BE2C (cell line): Measurements from ENCODE around the gene CPN2.

Experiments used
- DNase-seq: peaks from one replicate; pipeline ENCODE4 v3.0.0-alpha.2; 2020
- H3K27me3 ChIP-seq: fragments of 250-450 bp; sonication (Bioruptor Pico); 2 replicates; pipeline ENCODE4 v1.5.1; 2020; ENCODE audit warnings: mild to moderate bottlenecking
- H3K36me3 ChIP-seq: fragments of 250-450 bp; sonication (Bioruptor Pico); 2 replicates; pipeline ENCODE4 v1.5.1; 2020; ENCODE audit warnings: mild to moderate bottlenecking
- H3K4me1 ChIP-seq: fragments of 250-450 bp; sonication (Bioruptor Pico); 2 replicates; pipeline ENCODE4 v1.5.1; 2020
- H3K4me3 ChIP-seq: 2 replicates; pipeline ENCODE4 v1.5.1; 2011; ENCODE audit warnings: low read depth, low read length
- H3K9me3 ChIP-seq: fragments of 250-450 bp; sonication (Bioruptor Pico); 2 replicates; pipeline ENCODE4 v1.5.1; 2020
- CTCF ChIP-seq: IDR thresholded peaks from 2 replicates; pipeline ENCODE4 v1.5.1; 2012; ENCODE audit warnings: mild to moderate bottlenecking, low read depth, low read length

CPN2 gene

GRCh38 chr3:194373028-194373427 is 21.9 kb upstream of the CPN2 start:
- no peak for DNase-seq
- Histone ChIP-seq H3K4me3 (no peak overlapping the region), H3K27me3 (no peaks in the 10 kb centered on the region), H3K36me3 (no peaks in the 10 kb centered on the region), H3K4me1 (no peaks in the 10 kb centered on the region), H3K9me3 (no peaks in the 10 kb centered on the region)
- no peak for TF ChIP-seq CTCF

GRCh38 chr3:194370753-194371152 is 19.6 kb upstream of the CPN2 start:
- no peaks in the 10 kb centered on the region for H3K4me1 ChIP-seq
- no peaks in the 10 kb centered on the region for H3K9me3 ChIP-seq
- no peak for TF ChIP-seq CTCF
- H3K4me3 ChIP-seq, result no peak overlapping the region
- H3K27me3 ChIP-seq, result no peaks in the 10 kb centered on the region
- no peaks in the 10 kb centered on the region for H3K36me3 ChIP-seq
- no peak for DNase-seq

GRCh38 chr3:194369522-194370279 is 18.6 kb upstream of the CPN2 start, which contains the start of gene LRRC15:
Gene LRRC15, minus strand, starts transcription at chr3:194369743. Its CDS starts 8,700 bp downstream, at chr3:194361043.
- Histone ChIP-seq H3K27me3 (no peaks in the 10 kb centered on the region), H3K36me3 (no peaks in the 10 kb centered on the region), H3K4me3 (no peak within 1 kb of the TSS), H3K4me1 (peaks cover 5% of the 10 kb centered on the region), H3K9me3 (no peaks in the 10 kb centered on the region)
- no peak for TF ChIP-seq CTCF
- DNase-seq, result no peak

- H3K36me3 ChIP-seq, result no peaks in the 10 kb centered on the region
- no peak overlapping the region for H3K4me3 ChIP-seq
- H3K4me1 ChIP-seq, result peaks cover 6% of the 10 kb centered on the region
- no peak for DNase-seq
- no peak for TF ChIP-seq CTCF
- no peaks in the 10 kb centered on the region for H3K27me3 ChIP-seq
- no peaks in the 10 kb centered on the region for H3K9me3 ChIP-seq
Measured at GRCh38 chr3:194368918-194369317, 17.8 kb upstream of the CPN2 start.

GRCh38 chr3:194367992-194368841 is 17.1 kb upstream of the CPN2 start:
- H3K4me3 ChIP-seq, result no peak overlapping the region
- H3K9me3 ChIP-seq, result no peaks in the 10 kb centered on the region
- H3K4me1 ChIP-seq, result peaks cover 6% of the 10 kb centered on the region
- H3K36me3 ChIP-seq, result no peaks in the 10 kb centered on the region
- no peaks in the 10 kb centered on the region for H3K27me3 ChIP-seq
- DNase-seq, result no peak
- no peak for TF ChIP-seq CTCF

- H3K4me3 ChIP-seq, result no peak overlapping the region
- H3K36me3 ChIP-seq, result no peaks in the 10 kb centered on the region
- no peaks in the 10 kb centered on the region for H3K9me3 ChIP-seq
- peaks cover 6% of the 10 kb centered on the region for H3K4me1 ChIP-seq
- DNase-seq, result no peak
- no peaks in the 10 kb centered on the region for H3K27me3 ChIP-seq
- TF ChIP-seq CTCF, result no peak
Measured at GRCh38 chr3:194365978-194366490, 14.9 kb upstream of the CPN2 start.
